ENCODE data around the gene ZDHHC3.
"Not testable (repeated sequence)": the region's sequence is repeated elsewhere in the genome, so short reads cannot be mapped to it uniquely, and the experiment has no call there.

Gene ZDHHC3

GRCh38 chr3:44987332-44987731 lies 11.4 kb upstream of the ZDHHC3 start:
- Histone ChIP-seq H3K27me3 (replicated peaks; ENCODE audit: control insufficient read depth, insufficient read depth, low read length, poor library complexity, severe bottlenecking) (no peaks in the 10 kb centered on the region), H3K4me1 (ENCODE audit: control insufficient read depth, insufficient read depth, low read length, poor library complexity, severe bottlenecking) (peaks cover under 1% of the 10 kb centered on the region), H3K36me3 (ENCODE audit: control insufficient read depth, insufficient read depth, low read length) (peaks cover 12% of the 10 kb centered on the region), H3K4me3 (ENCODE audit: insufficient read depth, low read depth, low read length, poor library complexity, severe bottlenecking) (no peak overlapping the region), H3K27ac (ENCODE audit: insufficient read depth, low read length, poor library complexity, severe bottlenecking) (no peak overlapping the region), H3K9me3 (ENCODE audit: control insufficient read depth, low read length) (no peaks in the 10 kb centered on the region)
- DNase-seq: no peak

GRCh38 chr3:44986330-44986729 lies 10.4 kb upstream of the ZDHHC3 start:
- H3K4me3 ChIP-seq (ENCODE audit: insufficient read depth, low read depth, low read length, poor library complexity, severe bottlenecking); H3K9me3 ChIP-seq (ENCODE audit: control insufficient read depth, low read length); DNase-seq; H3K27ac ChIP-seq (ENCODE audit: insufficient read depth, low read length, poor library complexity, severe bottlenecking); H3K27me3 ChIP-seq (replicated peaks; ENCODE audit: control insufficient read depth, insufficient read depth, low read length, poor library complexity, severe bottlenecking): not testable (repeated sequence)
- Histone ChIP-seq H3K4me1 (ENCODE audit: control insufficient read depth, insufficient read depth, low read length, poor library complexity, severe bottlenecking) (peaks cover 10% of the 10 kb centered on the region), H3K36me3 (ENCODE audit: control insufficient read depth, insufficient read depth, low read length) (peaks cover 12% of the 10 kb centered on the region)

GRCh38 chr3:44984335-44984734 lies 8.4 kb upstream of the ZDHHC3 start:
- no peak for DNase-seq

GRCh38 chr3:44983484-44983941 lies 7.5 kb upstream of the ZDHHC3 start:
- peaks cover 19% of the 10 kb centered on the region for H3K4me1 ChIP-seq (ENCODE audit: control insufficient read depth, insufficient read depth, low read length, poor library complexity, severe bottlenecking)
- H3K27me3 ChIP-seq (replicated peaks; ENCODE audit: control insufficient read depth, insufficient read depth, low read length, poor library complexity, severe bottlenecking): no peaks in the 10 kb centered on the region
- no peak overlapping the region for H3K27ac ChIP-seq (ENCODE audit: insufficient read depth, low read length, poor library complexity, severe bottlenecking)
- no peaks in the 10 kb centered on the region for H3K36me3 ChIP-seq (ENCODE audit: control insufficient read depth, insufficient read depth, low read length)
- no peak for DNase-seq
- no peaks in the 10 kb centered on the region for H3K9me3 ChIP-seq (ENCODE audit: control insufficient read depth, low read length)
- H3K4me3 ChIP-seq (ENCODE audit: insufficient read depth, low read depth, low read length, poor library complexity, severe bottlenecking): no peak overlapping the region

More at GRCh38 chr3:44984335-44984734, 8.4 kb upstream of the ZDHHC3 start:
- Histone ChIP-seq H3K27me3 (replicated peaks; ENCODE audit: control insufficient read depth, insufficient read depth, low read length, poor library complexity, severe bottlenecking) (no peaks in the 10 kb centered on the region), H3K4me3 (ENCODE audit: insufficient read depth, low read depth, low read length, poor library complexity, severe bottlenecking) (no peak overlapping the region), H3K36me3 (ENCODE audit: control insufficient read depth, insufficient read depth, low read length) (peaks cover 5% of the 10 kb centered on the region), H3K27ac (ENCODE audit: insufficient read depth, low read length, poor library complexity, severe bottlenecking) (no peak overlapping the region), H3K9me3 (ENCODE audit: control insufficient read depth, low read length) (no peaks in the 10 kb centered on the region), H3K4me1 (ENCODE audit: control insufficient read depth, insufficient read depth, low read length, poor library complexity, severe bottlenecking) (peaks cover 19% of the 10 kb centered on the region)

GRCh38 chr3:44982817-44983216 lies 6.8 kb upstream of the ZDHHC3 start:
- no peaks in the 10 kb centered on the region for H3K27me3 ChIP-seq (replicated peaks; ENCODE audit: control insufficient read depth, insufficient read depth, low read length, poor library complexity, severe bottlenecking)
- peaks cover 19% of the 10 kb centered on the region for H3K4me1 ChIP-seq (ENCODE audit: control insufficient read depth, insufficient read depth, low read length, poor library complexity, severe bottlenecking)
- DNase-seq: no peak
- H3K36me3 ChIP-seq (ENCODE audit: control insufficient read depth, insufficient read depth, low read length): no peaks in the 10 kb centered on the region
- no peaks in the 10 kb centered on the region for H3K9me3 ChIP-seq (ENCODE audit: control insufficient read depth, low read length)
- H3K27ac ChIP-seq (ENCODE audit: insufficient read depth, low read length, poor library complexity, severe bottlenecking): no peak overlapping the region
- no peak overlapping the region for H3K4me3 ChIP-seq (ENCODE audit: insufficient read depth, low read depth, low read length, poor library complexity, severe bottlenecking)

GRCh38 chr3:44981751-44982150 lies 5.8 kb upstream of the ZDHHC3 start:
- H3K4me1 ChIP-seq (ENCODE audit: control insufficient read depth, insufficient read depth, low read length, poor library complexity, severe bottlenecking): peaks cover 23% of the 10 kb centered on the region
- DNase-seq: no peak
- no peak overlapping the region for H3K4me3 ChIP-seq (ENCODE audit: insufficient read depth, low read depth, low read length, poor library complexity, severe bottlenecking)
- H3K27ac ChIP-seq (ENCODE audit: insufficient read depth, low read length, poor library complexity, severe bottlenecking): no peak overlapping the region
- H3K9me3 ChIP-seq (ENCODE audit: control insufficient read depth, low read length): no peaks in the 10 kb centered on the region
- no peaks in the 10 kb centered on the region for H3K27me3 ChIP-seq (replicated peaks; ENCODE audit: control insufficient read depth, insufficient read depth, low read length, poor library complexity, severe bottlenecking)
- no peaks in the 10 kb centered on the region for H3K36me3 ChIP-seq (ENCODE audit: control insufficient read depth, insufficient read depth, low read length)

- Histone ChIP-seq H3K4me1 (ENCODE audit: control insufficient read depth, insufficient read depth, low read length, poor library complexity, severe bottlenecking) (peaks cover 23% of the 10 kb centered on the region), H3K36me3 (ENCODE audit: control insufficient read depth, insufficient read depth, low read length) (no peaks in the 10 kb centered on the region), H3K9me3 (ENCODE audit: control insufficient read depth, low read length) (no peaks in the 10 kb centered on the region), H3K27me3 (replicated peaks; ENCODE audit: control insufficient read depth, insufficient read depth, low read length, poor library complexity, severe bottlenecking) (no peaks in the 10 kb centered on the region), H3K4me3 (ENCODE audit: insufficient read depth, low read depth, low read length, poor library complexity, severe bottlenecking) (no peak overlapping the region), H3K27ac (ENCODE audit: insufficient read depth, low read length, poor library complexity, severe bottlenecking) (no peak overlapping the region)
- DNase-seq: no peak
These were observed 5.2 kb upstream of the ZDHHC3 start for GRCh38 chr3:44981220-44981619.

GRCh38 chr3:44974416-44974815 lies 1.6 kb downstream of the ZDHHC3 start:
- peak overlapping the region; percentile 98 for H3K4me3 ChIP-seq (ENCODE audit: insufficient read depth, low read depth, low read length, poor library complexity, severe bottlenecking)
- DNase-seq: no peak
- H3K36me3 ChIP-seq (ENCODE audit: control insufficient read depth, insufficient read depth, low read length): no peaks in the 10 kb centered on the region
- H3K9me3 ChIP-seq (ENCODE audit: control insufficient read depth, low read length): no peaks in the 10 kb centered on the region
- no peak overlapping the region for H3K27ac ChIP-seq (ENCODE audit: insufficient read depth, low read length, poor library complexity, severe bottlenecking)
- H3K27me3 ChIP-seq (replicated peaks; ENCODE audit: control insufficient read depth, insufficient read depth, low read length, poor library complexity, severe bottlenecking): no peaks in the 10 kb centered on the region
- H3K4me1 ChIP-seq (ENCODE audit: control insufficient read depth, insufficient read depth, low read length, poor library complexity, severe bottlenecking): peaks cover 9% of the 10 kb centered on the region

GRCh38 chr3:44970926-44971490 lies 5.0 kb downstream of the ZDHHC3 start:
- H3K27ac ChIP-seq (ENCODE audit: insufficient read depth, low read length, poor library complexity, severe bottlenecking): no peak overlapping the region
- peaks cover 5% of the 10 kb centered on the region for H3K4me1 ChIP-seq (ENCODE audit: control insufficient read depth, insufficient read depth, low read length, poor library complexity, severe bottlenecking)
- no peak for DNase-seq

GRCh38 chr3:44969828-44970179 lies 6.2 kb downstream of the ZDHHC3 start:
- H3K27ac ChIP-seq (ENCODE audit: insufficient read depth, low read length, poor library complexity, severe bottlenecking): no peak overlapping the region
- peaks cover 3% of the 10 kb centered on the region for H3K4me1 ChIP-seq (ENCODE audit: control insufficient read depth, insufficient read depth, low read length, poor library complexity, severe bottlenecking)
- H3K27me3 ChIP-seq (replicated peaks; ENCODE audit: control insufficient read depth, insufficient read depth, low read length, poor library complexity, severe bottlenecking): no peaks in the 10 kb centered on the region
- no peaks in the 10 kb centered on the region for H3K36me3 ChIP-seq (ENCODE audit: control insufficient read depth, insufficient read depth, low read length)
- no peaks in the 10 kb centered on the region for H3K9me3 ChIP-seq (ENCODE audit: control insufficient read depth, low read length)
- no peak for DNase-seq
- H3K4me3 ChIP-seq (ENCODE audit: insufficient read depth, low read depth, low read length, poor library complexity, severe bottlenecking): no peak overlapping the region

More at GRCh38 chr3:44970926-44971490, 5.0 kb downstream of the ZDHHC3 start:
- no peaks in the 10 kb centered on the region for H3K36me3 ChIP-seq (ENCODE audit: control insufficient read depth, insufficient read depth, low read length)
- H3K27me3 ChIP-seq (replicated peaks; ENCODE audit: control insufficient read depth, insufficient read depth, low read length, poor library complexity, severe bottlenecking): no peaks in the 10 kb centered on the region
- no peak overlapping the region for H3K4me3 ChIP-seq (ENCODE audit: insufficient read depth, low read depth, low read length, poor library complexity, severe bottlenecking)
- no peaks in the 10 kb centered on the region for H3K9me3 ChIP-seq (ENCODE audit: control insufficient read depth, low read length)

Data from effector memory CD4-positive, alpha-beta T cell (primary cell).